Endodermal cell (in vitro differentiated cells): ENCODE data around the gene GFPT2. TPM values are rescaled to one million over a fixed set of nuclear protein-coding genes. Genes with fewer than 3 reads are reported as not detected.

Experiments
- DNase-seq: peaks from one replicate; pipeline ENCODE4 v3.0.0-alpha.2; 2017
- H3K27ac ChIP-seq: 2 replicates; pipeline ENCODE4 v1.5.1; 2013; ENCODE audit warnings: mild to moderate bottlenecking, low read depth, low read length, moderate library complexity
- H3K27me3 ChIP-seq: 2 replicates; pipeline ENCODE4 v1.6.1; 2013; ENCODE audit warnings: mild to moderate bottlenecking, low read length, moderate library complexity; ENCODE audit not compliant: insufficient read depth, control insufficient read depth, poor library complexity, severe bottlenecking
- H3K36me3 ChIP-seq: 2 replicates; pipeline ENCODE4 v1.7.0; 2013; ENCODE audit warnings: mild to moderate bottlenecking, low read length, moderate library complexity; ENCODE audit not compliant: control insufficient read depth, insufficient read depth
- H3K4me1 ChIP-seq: one replicate; pipeline ENCODE4 v1.7.0; 2013; ENCODE audit warnings: low read length; ENCODE audit not compliant: control insufficient read depth, insufficient read depth
- H3K4me3 ChIP-seq: 2 replicates; pipeline ENCODE4 v1.5.1; 2013; ENCODE audit warnings: mild to moderate bottlenecking, low read length, moderate library complexity
- H3K9ac ChIP-seq: 2 replicates; pipeline ENCODE4 v1.6.1; 2013; ENCODE audit warnings: mild to moderate bottlenecking, low read length, moderate library complexity; ENCODE audit not compliant: poor library complexity, severe bottlenecking; ENCODE audit errors: extremely low read depth
- H3K9me3 ChIP-seq: 2 replicates; pipeline ENCODE4 v1.6.1; 2013; ENCODE audit warnings: mild to moderate bottlenecking, low read length, moderate library complexity; ENCODE audit not compliant: control insufficient read depth
- H3K27ac Mint-ChIP-seq: 2 replicates; pipeline ENCODE4 v1.8.0; 2020; ENCODE audit warnings: mixed read lengths
- H3K27me3 Mint-ChIP-seq: 2 replicates; pipeline ENCODE4 v1.8.0; 2021; ENCODE audit warnings: mild to moderate bottlenecking, mixed read lengths; ENCODE audit not compliant: insufficient read depth
- H3K36me3 Mint-ChIP-seq: 2 replicates; pipeline ENCODE4 v1.8.0; 2020; ENCODE audit warnings: low read depth, mixed read lengths
- H3K4me1 Mint-ChIP-seq: 2 replicates; pipeline ENCODE4 v1.8.0; 2020; ENCODE audit warnings: mixed read lengths
- H3K4me3 Mint-ChIP-seq: 2 replicates; pipeline ENCODE4 v1.8.0; 2020; ENCODE audit warnings: mild to moderate bottlenecking, moderate library complexity, mixed read lengths
- H3K9me3 Mint-ChIP-seq: 2 replicates; pipeline ENCODE4 v1.8.0; 2020; ENCODE audit warnings: mild to moderate bottlenecking, mixed read lengths
- WGBS, 2 experiments: methylation state at CpG; one replicate each; pipeline versions ENCODE4 v1.1.5 to v1.1.7; 2013; ENCODE audit warnings: missing lambda C conversion rate in 2 of 2, mixed read lengths in 1 of 2; ENCODE audit not compliant: insufficient coverage in 1 of 2, insufficient read length in 1 of 2; 5-methylcytosine and 5-hydroxymethylcytosine counted together
- total RNA-seq, 2 donors: library from RNA; stranded (reverse); fragmentation: NEBNext Ultra II Directional in 1 of 2; extraction: Animal tissue kit (Norgen Biotek cat#: 25700) in 1 of 2; gene quantifications; 2 replicates in 1 of 2; 3 replicates in 1 of 2; pipeline ENCODE4 v1.2.1, GENCODE V29; 2021
- TF ChIP-seq, protein P1 (sequence below): fragments of 200-600 bp; sonication (generic); conservative IDR thresholded peaks from 2 replicates; pipeline ENCODE4 v1.5.0; 2021; ENCODE audit warnings: antibody characterized with exemption, mild to moderate bottlenecking

Gene GFPT2
- total RNA-seq, 2 donors from 2014 or later: 19.5 to 37.3 TPM

DNA sequence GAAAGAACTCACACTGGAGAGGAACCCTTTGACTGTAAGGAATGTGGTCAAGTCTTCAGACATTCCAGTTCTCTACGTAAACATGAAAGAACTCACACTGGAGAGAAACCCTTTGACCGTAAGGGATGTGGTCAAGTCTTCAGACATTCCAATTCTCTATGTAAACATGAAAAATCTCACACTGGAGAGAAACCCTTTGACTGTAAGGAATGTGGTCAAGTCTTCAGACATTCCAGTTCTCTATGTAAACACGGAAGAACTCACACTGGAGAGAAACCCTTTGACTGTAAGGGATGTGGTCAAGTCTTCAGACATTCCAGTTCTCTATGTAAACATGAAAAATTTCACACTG, 93.9 kb downstream of the GFPT2 start:
- Mint-ChIP-seq H3K27ac (no peak overlapping the region), H3K9me3 (peaks cover 98% of the 10 kb centered on the region), H3K4me3 (no peak overlapping the region), H3K36me3 (peaks cover 98% of the 10 kb centered on the region), H3K4me1 (no peaks in the 10 kb centered on the region), H3K27me3 (no peaks in the 10 kb centered on the region)
- TF ChIP-seq, protein P1, sequence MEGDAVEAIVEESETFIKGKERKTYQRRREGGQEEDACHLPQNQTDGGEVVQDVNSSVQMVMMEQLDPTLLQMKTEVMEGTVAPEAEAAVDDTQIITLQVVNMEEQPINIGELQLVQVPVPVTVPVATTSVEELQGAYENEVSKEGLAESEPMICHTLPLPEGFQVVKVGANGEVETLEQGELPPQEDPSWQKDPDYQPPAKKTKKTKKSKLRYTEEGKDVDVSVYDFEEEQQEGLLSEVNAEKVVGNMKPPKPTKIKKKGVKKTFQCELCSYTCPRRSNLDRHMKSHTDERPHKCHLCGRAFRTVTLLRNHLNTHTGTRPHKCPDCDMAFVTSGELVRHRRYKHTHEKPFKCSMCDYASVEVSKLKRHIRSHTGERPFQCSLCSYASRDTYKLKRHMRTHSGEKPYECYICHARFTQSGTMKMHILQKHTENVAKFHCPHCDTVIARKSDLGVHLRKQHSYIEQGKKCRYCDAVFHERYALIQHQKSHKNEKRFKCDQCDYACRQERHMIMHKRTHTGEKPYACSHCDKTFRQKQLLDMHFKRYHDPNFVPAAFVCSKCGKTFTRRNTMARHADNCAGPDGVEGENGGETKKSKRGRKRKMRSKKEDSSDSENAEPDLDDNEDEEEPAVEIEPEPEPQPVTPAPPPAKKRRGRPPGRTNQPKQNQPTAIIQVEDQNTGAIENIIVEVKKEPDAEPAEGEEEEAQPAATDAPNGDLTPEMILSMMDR: no peak
- Histone ChIP-seq H3K36me3 (peaks cover 86% of the 10 kb centered on the region), H3K9ac (no peak overlapping the region), H3K9me3 (peaks cover 100% of the 10 kb centered on the region), H3K4me3 (peak overlapping the region; percentile 71), H3K27me3 (no peaks in the 10 kb centered on the region), H3K27ac (no peak overlapping the region), H3K4me1 (no peaks in the 10 kb centered on the region)
- WGBS, 2 experiments: 54 to 62% methylated on average over 3 of the region's 3 CpGs
- DNase-seq: no peak

DNA sequence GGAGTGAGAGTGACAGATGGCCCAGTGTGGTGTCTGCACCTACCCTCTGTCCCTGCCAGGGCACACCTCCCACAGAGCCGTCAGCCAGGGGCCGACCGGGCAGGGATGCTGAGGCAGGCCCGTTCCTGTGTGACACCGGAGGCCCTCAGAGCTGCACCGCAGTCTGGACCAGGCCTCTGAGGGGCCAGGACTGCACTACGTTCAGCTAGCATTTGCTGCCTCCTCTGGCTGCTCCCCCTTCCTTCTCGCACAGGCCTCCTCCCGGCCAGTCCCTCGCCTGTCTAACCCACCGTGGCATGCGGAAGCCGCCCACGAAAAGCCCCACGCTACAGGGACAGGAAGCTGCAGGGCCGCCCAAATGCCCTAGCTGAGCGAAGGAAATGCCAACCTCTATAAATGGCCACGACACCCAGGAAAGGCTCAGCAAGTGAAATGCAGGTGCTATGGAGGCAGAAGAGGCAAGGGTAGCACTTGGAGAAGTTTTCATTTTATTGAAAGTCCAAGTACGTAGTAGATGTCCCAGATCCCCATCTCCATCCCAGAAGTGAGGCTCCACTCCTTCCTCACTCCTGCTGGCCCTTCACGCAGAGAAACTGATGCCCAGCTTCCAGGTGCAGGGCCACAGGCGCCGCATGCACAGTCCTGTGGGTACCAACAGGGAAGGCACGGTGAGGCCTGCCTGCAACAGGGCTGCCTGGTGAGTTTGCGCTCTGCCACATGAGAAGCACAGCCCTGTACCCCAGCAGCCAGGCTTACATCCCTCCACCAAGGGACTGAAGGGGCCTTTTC, 99.9 kb downstream of the GFPT2 start:
- H3K9me3 ChIP-seq: peaks cover 99% of the 10 kb centered on the region
- no peaks in the 10 kb centered on the region for H3K27me3 ChIP-seq
- H3K36me3 Mint-ChIP-seq: peaks cover 96% of the 10 kb centered on the region
- H3K4me1 ChIP-seq: no peaks in the 10 kb centered on the region
- no peak overlapping the region for H3K9ac ChIP-seq
- no peak overlapping the region for H3K27ac ChIP-seq
- TF ChIP-seq, protein P1: no peak
- no peaks in the 10 kb centered on the region for H3K4me1 Mint-ChIP-seq
- WGBS, 2 experiments: 92 to 99% methylated on average over 11 to 24 of the region's 24 CpGs
- H3K9me3 Mint-ChIP-seq: peaks cover 91% of the 10 kb centered on the region
- H3K27ac Mint-ChIP-seq: no peak overlapping the region
- H3K27me3 Mint-ChIP-seq: peaks cover 2% of the 10 kb centered on the region
- peak overlapping the region; percentile 16 for H3K4me3 ChIP-seq
- no peak overlapping the region for H3K4me3 Mint-ChIP-seq
- DNase-seq: peak; percentile 47
- H3K36me3 ChIP-seq: peaks cover 87% of the 10 kb centered on the region

DNA sequence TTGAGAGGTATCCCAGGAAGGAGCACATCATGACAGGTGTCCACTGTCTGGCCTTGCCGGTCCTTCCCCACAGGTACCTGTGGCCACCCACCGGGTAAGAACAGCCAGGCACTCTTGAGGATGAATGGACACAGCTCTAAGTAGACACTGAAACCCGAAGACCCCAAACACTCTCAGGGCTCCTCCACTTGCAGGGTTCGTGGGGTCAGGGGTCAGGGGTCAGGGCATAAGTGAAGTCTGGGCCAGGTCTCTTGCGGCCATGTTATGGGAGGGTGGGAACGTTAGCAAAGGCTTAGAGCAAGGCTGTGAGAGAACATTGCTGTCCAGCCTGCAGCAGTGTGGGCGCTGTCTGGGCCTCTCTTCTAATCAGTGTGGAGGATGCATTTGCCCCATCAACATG, 101.2 kb downstream of the GFPT2 start:
- H3K9me3 Mint-ChIP-seq: peaks cover 78% of the 10 kb centered on the region
- Histone ChIP-seq H3K27me3 (no peaks in the 10 kb centered on the region), H3K36me3 (peaks cover 87% of the 10 kb centered on the region), H3K9me3 (peaks cover 97% of the 10 kb centered on the region), H3K4me1 (no peaks in the 10 kb centered on the region), H3K9ac (no peak overlapping the region), H3K27ac (no peak overlapping the region), H3K4me3 (peak overlapping the region; percentile 13)
- no peak for DNase-seq
- TF ChIP-seq, protein P1: no peak
- H3K4me1 Mint-ChIP-seq: no peaks in the 10 kb centered on the region
- peaks cover 2% of the 10 kb centered on the region for H3K27me3 Mint-ChIP-seq
- no peak overlapping the region for H3K27ac Mint-ChIP-seq
- H3K4me3 Mint-ChIP-seq: no peak overlapping the region
- H3K36me3 Mint-ChIP-seq: peaks cover 95% of the 10 kb centered on the region
- 95 to 98% methylated on average over 5 to 7 of the region's 7 CpGs for WGBS, 2 experiments
